Panc1 (cell line): ENCODE measurements around the gene SPEM3. TPM values are rescaled to one million over a fixed set of nuclear protein-coding genes. Genes with fewer than 3 reads are reported as not detected.

Experiments used
- ATAC-seq: fragments of 200-7000 bp; cut with Tn5 transposase; 2 replicates; pipeline ENCODE4 v1.9.1; 2020; ENCODE audit warnings: mild to moderate bottlenecking, moderate library complexity
- BruUV-seq: library from RNA; stranded (reverse); fragments of 400-500 nt; replicated peaks from 2 replicates; lab custom pipeline; 2021; lab: Mats Ljungman, UMichigan
- CTCF ChIA-PET: fragments of 300-600 bp; sonication (Branson Sonifier 250); formaldehyde crosslinking; loops from one replicate; lab custom pipeline; 2022; ENCODE audit warnings: antibody characterized with exemption; lab: Charles Lee
- POLR2A ChIA-PET: fragments of 300-600 bp; sonication (Branson Sonifier 250); formaldehyde crosslinking; loops from one replicate; lab custom pipeline; 2022; ENCODE audit warnings: antibody characterized with exemption; lab: Charles Lee
- DNase-seq: peaks from one replicate; pipeline ENCODE4 v3.0.0-alpha.2; 2010; ENCODE audit warnings: low read depth, low spot score
- H3K27ac ChIP-seq: 2 replicates; pipeline ENCODE4 v1.5.1; 2011; ENCODE audit warnings: mild to moderate bottlenecking, low read length, inconsistent platforms
- H3K27me3 ChIP-seq: fragments of 200-500 bp; sonication (Bioruptor generic); 2 replicates; pipeline ENCODE4 v1.6.0; 2014; ENCODE audit warnings: low read length, inconsistent platforms; ENCODE audit not compliant: control insufficient read depth, insufficient read depth
- H3K36me3 ChIP-seq: fragments of 200-500 bp; sonication (Bioruptor generic); 2 replicates; pipeline ENCODE4 v1.5.1; 2014; ENCODE audit warnings: inconsistent platforms, mild to moderate bottlenecking, low read length, moderate library complexity; ENCODE audit not compliant: control insufficient read depth, insufficient read depth
- H3K4me1 ChIP-seq: 2 replicates; pipeline ENCODE4 v1.5.1; 2011; ENCODE audit warnings: inconsistent platforms, mild to moderate bottlenecking, low read length, moderate library complexity; ENCODE audit not compliant: control insufficient read depth, insufficient read depth
- H3K4me3 ChIP-seq, 2 experiments: 2 replicates each; pipeline ENCODE4 v1.5.1; 2011 to 2012; ENCODE audit warnings: low read depth in 2 of 2, low read length in 2 of 2, mild to moderate bottlenecking in 2 of 2, inconsistent platforms in 1 of 2, moderate library complexity in 1 of 2
- H3K9me3 ChIP-seq: fragments of 200-500 bp; sonication (Bioruptor generic); 2 replicates; pipeline ENCODE4 v1.5.1; 2014; ENCODE audit warnings: low read depth, mild to moderate bottlenecking, inconsistent platforms, low read length, moderate library complexity; ENCODE audit not compliant: control insufficient read depth, insufficient read depth
- CTCF ChIP-seq: fragments of 450-650 bp; IDR thresholded peaks from 2 replicates; pipeline ENCODE4 v1.5.1; 2017; ENCODE audit warnings: mild to moderate bottlenecking
- POLR2AphosphoS5 ChIP-seq: IDR thresholded peaks from 2 replicates; pipeline ENCODE4 v1.6.1; 2012; ENCODE audit warnings: mild to moderate bottlenecking, low read depth, low read length, moderate library complexity
- REST ChIP-seq, 2 experiments: IDR thresholded peaks; 2 replicates each; pipeline ENCODE4 v1.6.1; 2011 to 2012; ENCODE audit warnings: low read depth in 2 of 2, control low read depth in 1 of 2, low read length in 1 of 2, mild to moderate bottlenecking in 1 of 2, moderate library complexity in 1 of 2; ENCODE audit not compliant: insufficient read depth in 1 of 2
- SIN3A ChIP-seq: IDR thresholded peaks from 2 replicates; pipeline ENCODE4 v1.6.1; 2012; ENCODE audit warnings: low read depth, mild to moderate bottlenecking, low read length, moderate library complexity, borderline replicate concordance; ENCODE audit not compliant: insufficient read depth
- TCF7L2 ChIP-seq: IDR thresholded peaks from 2 replicates; pipeline ENCODE4 v1.6.1; 2011; ENCODE audit warnings: mild to moderate bottlenecking, low read depth, low read length, inconsistent platforms
- in situ Hi-C: cut with HindIII; loops from 2 replicates; pipeline ENCODE4 v1.10.0; 2016; ENCODE audit warnings: low sequenced_read_pairs, low pct_unique_long_range_greater_than_20kb
- intact Hi-C: fragments of 100-400 bp; cut with micrococcal nuclease; formaldehyde crosslinking; loops from one replicate; pipeline ENCODE4 v1.10.0; 2022; ENCODE audit not compliant: unreplicated experiment
- total RNA-seq: library from RNA; stranded (reverse); gene quantifications from one replicate; pipeline ENCODE4 v1.2.1, GENCODE V29; 2021; ENCODE audit not compliant: unreplicated experiment

The SPEM3 gene
- total RNA-seq, 1 experiment from 2014 or later = not detected

GRCh38 chr17:7476494-7476893, 47.8 kb downstream of the SPEM3 start:
- intact Hi-C loops (no loop called here), in situ Hi-C loops (no loop called here)
- peak overlapping the region; percentile 54 for H3K27ac ChIP-seq
- ATAC-seq (no peak), DNase-seq (no peak)
- no peaks in the 10 kb centered on the region for H3K9me3 ChIP-seq
- TF ChIP-seq CTCF (no peak), TCF7L2 (no peak), SIN3A (no peak), REST (IDR thresholded peaks at IDR 0.05; ENCODE audit: insufficient read depth in 1 of 2, low read depth in 2 of 2, low read length in 1 of 2) (no peak)
- H3K27me3 ChIP-seq = no peaks in the 10 kb centered on the region
- H3K4me1 ChIP-seq = peaks cover 31% of the 10 kb centered on the region
- ChIA-PET CTCF (no interaction called here), POLR2A (interaction anchor here (0.6 kb wide), 1 partner anchor 81 kb away, joined by 3 read pairs; no protein-coding TSS in a partner anchor)
- BruUV-seq = no TSS peak
- H3K36me3 ChIP-seq = no peaks in the 10 kb centered on the region
- no peak overlapping the region for H3K4me3 ChIP-seq

GRCh38 chr17:7476951-7477350, 48.3 kb downstream of the SPEM3 start:
- BruUV-seq = no TSS peak

More at GRCh38 chr17:7476951-7477350, 48.3 kb downstream of the SPEM3 start:
- ChIA-PET CTCF (no interaction called here), POLR2A (no interaction called here)
- TF ChIP-seq CTCF (no peak), TCF7L2 (no peak), REST (IDR thresholded peaks at IDR 0.05; ENCODE audit: insufficient read depth in 1 of 2, low read depth in 2 of 2, low read length in 1 of 2) (no peak), POLR2AphosphoS5 (no peak), SIN3A (no peak)
- Histone ChIP-seq H3K27ac (peak overlapping the region; percentile 54; the same call in 1 of the 2 replicates), H3K4me3 (no peak overlapping the region), H3K9me3 (no peaks in the 10 kb centered on the region), H3K4me1 (peaks cover 26% of the 10 kb centered on the region), H3K36me3 (no peaks in the 10 kb centered on the region), H3K27me3 (no peaks in the 10 kb centered on the region)
- ATAC-seq (no peak), DNase-seq (no peak)
- intact Hi-C loops (no loop called here), in situ Hi-C loops (no loop called here)
